H1 (cell line): ENCODE results near the gene TSPAN9.

Source experiments
- ASH2L ChIP-seq: fragments of 200-600, 300-600 bp; sonication (generic); IDR thresholded peaks from one replicate; pipeline ENCODE4 v1.7.1; 2017; ENCODE audit warnings: low read length
- CTBP2 ChIP-seq: IDR thresholded peaks from 2 replicates; pipeline ENCODE4 v1.7.0; 2011; ENCODE audit warnings: borderline replicate concordance, mild to moderate bottlenecking, moderate library complexity, mixed read lengths, low read length; ENCODE audit not compliant: insufficient read depth, insufficient read length
- EZH2 ChIP-seq: fragments of 200-600 bp; sonication (generic); IDR thresholded peaks from 2 replicates; pipeline ENCODE4 v1.7.1; 2012; ENCODE audit warnings: low read depth, mild to moderate bottlenecking, moderate library complexity, low read length, inconsistent platforms; ENCODE audit not compliant: severe bottlenecking
- FOSL1 ChIP-seq: IDR thresholded peaks from 2 replicates; pipeline ENCODE4 v1.6.1; 2011; ENCODE audit warnings: mild to moderate bottlenecking, low read depth, low read length, moderate library complexity; ENCODE audit not compliant: insufficient read depth
- RFX5 ChIP-seq: IDR thresholded peaks from 2 replicates; pipeline ENCODE4 v1.6.1; 2011; ENCODE audit warnings: low read depth, low read length, improper control_type of control experiment, borderline replicate concordance
- SIX5 ChIP-seq: IDR thresholded peaks from 2 replicates; pipeline ENCODE4 v1.6.1; 2011; ENCODE audit warnings: mild to moderate bottlenecking, low read depth, low read length
- TEAD4 ChIP-seq: IDR thresholded peaks from 2 replicates; pipeline ENCODE4 v1.6.1; 2012; ENCODE audit warnings: low read depth, low read length, inconsistent platforms, mixed read lengths
- YY1 ChIP-seq: IDR thresholded peaks from 2 replicates; pipeline ENCODE4 v1.6.1; 2011; ENCODE audit warnings: low read depth, mild to moderate bottlenecking, low read length
- ZNF274 ChIP-seq: IDR thresholded peaks from 2 replicates; pipeline ENCODE4 v1.7.0; 2012; ENCODE audit warnings: low read length, borderline replicate concordance; ENCODE audit errors: extremely low read depth
- TF ChIP-seq, protein P1 (sequence below), 3 experiments: IDR thresholded peaks; 1 replicate in 2 of 3; 2 replicates in 1 of 3; pipeline versions ENCODE4 v1.5.1 to v1.6.1; 2011; ENCODE audit warnings: low read length in 3 of 3, mild to moderate bottlenecking in 3 of 3, inconsistent platforms in 2 of 3, low read depth in 1 of 3, moderate library complexity in 1 of 3; ENCODE audit not compliant: insufficient read depth in 1 of 3; ENCODE audit errors: control extremely low read depth in 1 of 3
- TF ChIP-seq, protein P2 (sequence below): IDR thresholded peaks from 2 replicates; pipeline ENCODE4 v1.6.1; 2012; ENCODE audit warnings: inconsistent platforms

DNA sequence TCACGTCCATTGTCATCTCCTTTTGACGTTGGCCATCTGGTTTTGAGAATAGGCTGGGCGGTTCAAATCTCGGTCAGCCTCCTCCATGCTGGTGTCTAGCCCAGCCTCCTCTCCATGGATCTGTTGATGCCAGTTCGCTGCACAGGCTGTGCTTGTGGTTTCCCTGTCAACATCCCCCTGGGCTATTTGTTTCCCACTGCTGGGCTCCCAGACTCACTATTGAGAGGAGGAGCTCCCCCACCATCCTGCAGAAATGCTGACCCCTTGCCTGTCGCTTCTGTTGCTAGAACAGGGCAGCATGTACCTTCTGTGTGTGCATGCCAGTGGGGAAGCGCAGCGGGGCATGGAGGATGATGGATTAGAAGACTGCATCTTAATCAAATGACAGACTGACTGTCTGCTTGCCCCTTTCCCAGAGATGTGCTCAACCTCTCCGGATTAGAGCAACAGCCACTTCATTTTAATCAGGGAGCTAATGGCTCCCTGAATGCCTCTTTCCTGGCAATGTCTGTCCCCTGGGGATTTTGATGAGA lies 170.5 kb downstream of the TSPAN9 start:
- TF ChIP-seq, protein P1, sequence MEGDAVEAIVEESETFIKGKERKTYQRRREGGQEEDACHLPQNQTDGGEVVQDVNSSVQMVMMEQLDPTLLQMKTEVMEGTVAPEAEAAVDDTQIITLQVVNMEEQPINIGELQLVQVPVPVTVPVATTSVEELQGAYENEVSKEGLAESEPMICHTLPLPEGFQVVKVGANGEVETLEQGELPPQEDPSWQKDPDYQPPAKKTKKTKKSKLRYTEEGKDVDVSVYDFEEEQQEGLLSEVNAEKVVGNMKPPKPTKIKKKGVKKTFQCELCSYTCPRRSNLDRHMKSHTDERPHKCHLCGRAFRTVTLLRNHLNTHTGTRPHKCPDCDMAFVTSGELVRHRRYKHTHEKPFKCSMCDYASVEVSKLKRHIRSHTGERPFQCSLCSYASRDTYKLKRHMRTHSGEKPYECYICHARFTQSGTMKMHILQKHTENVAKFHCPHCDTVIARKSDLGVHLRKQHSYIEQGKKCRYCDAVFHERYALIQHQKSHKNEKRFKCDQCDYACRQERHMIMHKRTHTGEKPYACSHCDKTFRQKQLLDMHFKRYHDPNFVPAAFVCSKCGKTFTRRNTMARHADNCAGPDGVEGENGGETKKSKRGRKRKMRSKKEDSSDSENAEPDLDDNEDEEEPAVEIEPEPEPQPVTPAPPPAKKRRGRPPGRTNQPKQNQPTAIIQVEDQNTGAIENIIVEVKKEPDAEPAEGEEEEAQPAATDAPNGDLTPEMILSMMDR (IDR thresholded peaks at IDR 0.05; ENCODE audit: control extremely low read depth in 1 of 3, insufficient read depth in 1 of 3, low read depth in 1 of 3, low read length in 3 of 3) = no peak
- TF ChIP-seq CTBP2 = no peak
- TF ChIP-seq RFX5 = no peak
- TF ChIP-seq TEAD4 = no peak
- TF ChIP-seq, protein P2, sequence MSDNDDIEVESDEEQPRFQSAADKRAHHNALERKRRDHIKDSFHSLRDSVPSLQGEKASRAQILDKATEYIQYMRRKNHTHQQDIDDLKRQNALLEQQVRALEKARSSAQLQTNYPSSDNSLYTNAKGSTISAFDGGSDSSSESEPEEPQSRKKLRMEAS = no peak
- no peak for TF ChIP-seq FOSL1
- no peak for TF ChIP-seq ZNF274
- TF ChIP-seq EZH2 = no peak
- TF ChIP-seq YY1 = no peak
- no peak for TF ChIP-seq SIX5
- TF ChIP-seq ASH2L = no peak
